ENCODE measurements around the gene TGFBR3.

- TF ChIP-seq ZBTB43 (CRISPR knock-in tag; IDR thresholded peaks at IDR 0.05) (no peak), CTCF (IDR thresholded peaks at IDR 0.05) (no peak), FOXP1 (CRISPR knock-in tag; IDR thresholded peaks at IDR 0.05; ENCODE audit: borderline replicate concordance) (no peak)
Measured at GRCh38 chr1:91733108-91733710, 152.7 kb downstream of the TGFBR3 start.
